Measurements from ENCODE around the gene CD53.

Gene CD53

GRCh38 chr1:110864287-110864686 lies 8.7 kb upstream of the CD53 start:
- in situ Hi-C loops (cut with MboI; ENCODE audit: low sequenced_read_pairs, unreplicated experiment) = no loop called here
- no peak for TF ChIP-seq CTCF (IDR thresholded peaks at IDR 0.05; ENCODE audit: borderline replicate concordance, control extremely low read depth, extremely low read depth, insufficient read depth, missing control alignments)

GRCh38 chr1:110870721-110871388 lies 2.1 kb upstream of the CD53 start:
- no peak for DNase-seq (ENCODE audit: low spot score)
- in situ Hi-C loops (cut with MboI; ENCODE audit: low sequenced_read_pairs, unreplicated experiment) = loop anchor here (10.0 kb wide), 2 partner anchors 274 to 354 kb away; partner anchors contain the start of genes CEPT1, CHI3L2 and DRAM2
- no peak for TF ChIP-seq CTCF (IDR thresholded peaks at IDR 0.05; ENCODE audit: borderline replicate concordance, control extremely low read depth, extremely low read depth, insufficient read depth, missing control alignments)

More at GRCh38 chr1:110864287-110864686, 8.7 kb upstream of the CD53 start:
- no peak for DNase-seq (ENCODE audit: low spot score)

GRCh38 chr1:110872366-110872744 lies 593 bp upstream of the CD53 start:
- no peak for TF ChIP-seq CTCF (IDR thresholded peaks at IDR 0.05; ENCODE audit: borderline replicate concordance, control extremely low read depth, extremely low read depth, insufficient read depth, missing control alignments)
- in situ Hi-C loops (cut with MboI; ENCODE audit: low sequenced_read_pairs, unreplicated experiment) = loop anchor here (10.0 kb wide), 2 partner anchors 272 to 352 kb away; partner anchors contain the start of genes CEPT1, CHI3L2 and DRAM2
- no peak for DNase-seq (ENCODE audit: low spot score)

- TF ChIP-seq CTCF (IDR thresholded peaks at IDR 0.05; ENCODE audit: borderline replicate concordance, control extremely low read depth, extremely low read depth, insufficient read depth, missing control alignments) = no peak
- DNase-seq (ENCODE audit: low spot score) = no peak
- in situ Hi-C loops (cut with MboI; ENCODE audit: low sequenced_read_pairs, unreplicated experiment) = loop anchor here (10.0 kb wide), 2 partner anchors 271 to 351 kb away; partner anchors contain the start of genes CEPT1, CHI3L2 and DRAM2
Measured at GRCh38 chr1:110873856-110874255, 908 bp downstream of the CD53 start.

GRCh38 chr1:110874324-110875215 lies 1.6 kb downstream of the CD53 start:
- TF ChIP-seq CTCF (IDR thresholded peaks at IDR 0.05; ENCODE audit: borderline replicate concordance, control extremely low read depth, extremely low read depth, insufficient read depth, missing control alignments) = no peak
- in situ Hi-C loops (cut with MboI; ENCODE audit: low sequenced_read_pairs, unreplicated experiment) = loop anchor here (10.0 kb wide), 2 partner anchors 270 to 350 kb away; partner anchors contain the start of genes CEPT1, CHI3L2 and DRAM2
- no peak for DNase-seq (ENCODE audit: low spot score)

GRCh38 chr1:110875216-110875731 lies 2.3 kb downstream of the CD53 start:
- in situ Hi-C loops (cut with MboI; ENCODE audit: low sequenced_read_pairs, unreplicated experiment) = loop anchor here (10.0 kb wide), 2 partner anchors 270 to 350 kb away; partner anchors contain the start of genes CEPT1, CHI3L2 and DRAM2
- TF ChIP-seq CTCF (IDR thresholded peaks at IDR 0.05; ENCODE audit: borderline replicate concordance, control extremely low read depth, extremely low read depth, insufficient read depth, missing control alignments) = no peak
- DNase-seq (ENCODE audit: low spot score) = no peak
